ENCODE measurements around the gene SCRT2.

The SCRT2 gene

GRCh38 chr20:672963-673602, 2.5 kb downstream of the SCRT2 start:
- no peak for DNase-seq (ENCODE audit: low read depth in 2 of 2)

- no peak for DNase-seq (ENCODE audit: low read depth in 2 of 2)
Measured at GRCh38 chr20:671252-672030, 4.2 kb downstream of the SCRT2 start.

DNA sequence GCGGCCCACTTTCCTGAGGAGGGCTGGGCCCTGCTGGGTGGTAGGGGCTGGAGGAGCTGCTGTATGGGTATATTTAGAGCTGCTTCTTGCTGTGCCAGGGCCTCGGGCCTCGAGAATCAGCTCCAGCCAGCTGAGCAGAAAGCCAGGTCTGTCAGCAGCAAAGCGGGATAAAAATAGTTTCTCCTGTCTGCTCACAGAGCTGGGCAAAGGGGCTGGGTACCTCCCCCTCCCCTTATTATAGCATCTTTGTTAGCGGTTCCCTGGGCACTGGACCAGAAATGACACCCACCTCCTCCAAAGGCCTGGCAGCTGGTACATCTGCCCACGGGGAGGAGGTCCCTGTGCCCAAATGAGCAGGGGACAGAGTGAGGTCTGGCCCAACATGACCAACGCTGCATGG, 6.0 kb downstream of the SCRT2 start:
- no peak for DNase-seq (ENCODE audit: low read depth in 2 of 2)

GRCh38 chr20:668638-669037, 7.0 kb downstream of the SCRT2 start:
- DNase-seq (ENCODE audit: low read depth in 2 of 2), result no peak

GRCh38 chr20:668050-668449, 7.6 kb downstream of the SCRT2 start:
- no peak for DNase-seq (ENCODE audit: low read depth in 2 of 2)

DNA sequence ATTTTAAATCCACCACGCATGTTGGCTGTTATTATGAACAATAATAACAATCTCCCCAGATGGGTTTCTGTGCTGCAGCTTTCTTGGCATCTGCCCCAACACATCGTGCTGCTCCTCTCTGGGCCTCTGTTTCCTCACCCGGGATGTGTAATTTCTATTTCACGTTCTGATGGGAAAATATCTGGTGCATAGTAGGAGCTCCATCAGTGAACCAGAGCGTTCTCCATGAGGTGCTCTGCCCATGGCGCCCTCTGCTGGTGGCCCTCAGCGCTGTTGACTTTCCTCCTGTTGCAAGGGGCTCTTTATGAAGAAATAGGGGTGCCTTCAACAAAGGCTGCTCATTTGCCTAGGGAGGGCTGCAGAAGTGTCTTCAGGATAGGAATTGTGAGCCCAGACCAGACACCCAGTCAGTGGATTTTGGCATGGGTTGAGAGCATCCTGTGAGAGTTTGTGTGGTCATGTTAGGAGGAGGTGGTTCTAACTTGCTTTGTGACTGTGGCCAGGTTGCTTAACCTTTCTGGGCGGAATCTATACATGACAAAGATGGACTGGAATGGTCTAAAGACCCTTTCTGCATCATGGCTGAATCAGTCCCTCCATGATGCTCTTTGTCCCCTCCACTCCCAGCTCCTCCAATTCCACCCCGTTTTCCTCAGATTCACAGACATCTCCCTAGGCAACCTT, 8.1 kb downstream of the SCRT2 start:
- DNase-seq (ENCODE audit: low read depth in 2 of 2), result peak; percentile 49 to 59

GRCh38 chr20:666877-667276, 8.7 kb downstream of the SCRT2 start:
- DNase-seq (ENCODE audit: low read depth in 2 of 2), result no peak

DNA sequence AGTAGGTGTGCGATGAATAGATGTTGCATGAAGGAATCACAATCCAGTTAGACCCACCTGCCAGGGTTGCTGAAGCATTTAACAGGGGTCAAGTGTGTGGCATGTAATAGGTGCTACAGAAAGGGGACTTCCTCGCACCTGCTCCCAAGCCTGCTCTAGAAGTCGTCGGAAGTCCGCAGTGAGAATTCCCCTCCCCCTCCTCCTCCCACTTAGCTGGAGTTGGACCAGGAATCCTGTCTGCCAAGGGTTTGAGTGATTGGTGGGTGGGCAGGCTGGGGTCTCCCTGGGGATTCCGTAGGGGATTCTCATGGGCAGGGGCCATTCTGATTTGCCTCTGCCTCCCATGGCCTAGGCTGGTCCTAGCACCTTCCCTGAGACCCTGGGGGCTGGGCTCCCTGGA, 10.3 kb downstream of the SCRT2 start:
- DNase-seq (ENCODE audit: low read depth in 2 of 2), result no peak

GRCh38 chr20:664576-664975, 11.0 kb downstream of the SCRT2 start:
- DNase-seq (ENCODE audit: low read depth in 2 of 2), result no peak

- no peak for DNase-seq (ENCODE audit: low read depth in 2 of 2)
Measured at GRCh38 chr20:664151-664550, 11.5 kb downstream of the SCRT2 start.

DNA sequence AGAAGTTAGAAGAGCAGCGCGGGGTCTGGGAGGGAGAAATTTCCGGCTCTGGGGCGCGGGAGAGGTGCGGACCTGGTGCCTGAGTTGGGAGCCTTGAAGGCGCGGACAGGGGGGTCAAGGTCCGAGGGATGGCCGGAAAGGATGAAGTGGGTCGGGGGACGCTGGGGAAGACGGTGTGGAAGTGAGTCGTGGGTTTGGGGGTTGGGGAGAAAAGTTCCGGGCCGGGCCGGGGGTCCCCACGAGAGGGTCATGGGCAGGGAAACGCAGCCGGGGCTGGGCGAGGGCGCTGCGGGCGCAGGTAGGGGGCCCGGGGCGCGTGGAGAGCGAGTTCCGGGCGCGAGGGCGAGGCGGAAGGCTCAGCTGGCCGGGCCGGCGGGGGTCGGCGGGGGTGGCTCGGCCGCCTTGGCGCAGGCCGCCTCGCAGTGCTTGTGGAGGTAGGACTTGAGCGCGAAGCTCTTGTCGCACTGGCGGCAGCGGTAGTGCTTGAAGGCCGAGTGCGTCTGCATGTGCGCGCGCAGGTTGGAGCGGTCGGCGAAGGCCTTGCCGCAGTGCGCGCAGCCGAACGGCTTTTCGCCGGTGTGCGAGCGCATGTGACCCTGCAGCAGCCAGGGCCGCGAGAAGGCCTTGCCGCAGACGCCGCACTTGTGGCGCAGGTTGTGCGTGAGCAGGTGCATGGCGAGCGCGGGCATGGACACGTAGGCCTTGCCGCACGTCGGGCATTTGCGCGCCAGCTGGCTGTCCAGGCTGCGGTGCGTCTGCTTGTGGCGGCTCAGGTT, 12.1 kb downstream of the SCRT2 start:
- DNase-seq (ENCODE audit: low read depth in 2 of 2), result peak in 1 of 2 donors; percentile 17

GRCh38 chr20:662277-663192, 13.1 kb downstream of the SCRT2 start:
- no peak for DNase-seq (ENCODE audit: low read depth in 2 of 2)

- no peak for DNase-seq (ENCODE audit: low read depth in 2 of 2)
Measured at GRCh38 chr20:661474-662270, 13.9 kb downstream of the SCRT2 start.

DNA sequence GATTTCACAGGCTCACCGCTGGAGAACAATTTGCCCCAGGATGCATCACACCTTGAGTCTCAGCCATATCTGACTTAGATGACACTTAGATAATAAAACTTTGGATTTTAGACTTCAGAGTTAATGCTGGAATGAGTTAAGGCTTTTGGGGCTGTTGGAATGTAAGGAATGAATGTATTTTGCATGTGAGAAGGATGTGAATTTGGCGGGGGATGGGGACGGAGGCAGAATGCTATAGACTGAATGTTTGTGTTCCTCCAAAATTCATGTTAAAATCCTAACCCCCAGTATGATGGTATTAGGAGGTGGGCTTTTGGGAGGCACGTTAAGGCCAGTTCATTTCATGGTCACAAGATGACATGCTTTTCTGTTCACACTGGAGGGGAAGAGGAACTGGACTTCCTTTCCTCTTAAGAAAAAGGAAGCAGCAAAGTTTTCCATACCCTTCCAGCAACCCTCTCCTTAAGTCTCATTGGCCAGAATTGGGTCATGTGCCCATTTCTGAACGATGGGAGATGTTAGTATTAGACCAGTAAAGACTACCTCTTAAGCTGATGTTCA, 16.8 kb downstream of the SCRT2 start:
- no peak for DNase-seq (ENCODE audit: low read depth in 2 of 2)

DNA sequence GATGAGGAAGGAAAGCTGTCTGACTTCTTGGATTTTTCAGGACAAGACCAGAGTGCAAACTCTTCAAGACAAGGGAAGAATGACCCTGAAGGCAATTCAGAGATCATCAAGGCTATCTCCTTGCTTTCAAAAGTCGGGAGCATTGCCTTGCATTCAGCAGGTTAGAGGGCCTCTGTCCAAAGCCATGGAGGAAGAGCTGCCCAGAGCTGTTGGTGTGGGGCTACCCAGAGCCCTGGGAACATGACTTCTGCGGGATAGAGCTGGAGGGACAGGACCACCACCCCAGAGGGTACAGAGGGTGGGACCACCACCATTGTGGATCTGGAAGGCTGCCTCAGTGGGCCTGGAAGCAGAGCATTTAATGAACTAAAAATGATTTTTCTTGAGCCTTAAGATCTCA, 17.4 kb downstream of the SCRT2 start:
- no peak for DNase-seq (ENCODE audit: low read depth in 2 of 2)

DNA sequence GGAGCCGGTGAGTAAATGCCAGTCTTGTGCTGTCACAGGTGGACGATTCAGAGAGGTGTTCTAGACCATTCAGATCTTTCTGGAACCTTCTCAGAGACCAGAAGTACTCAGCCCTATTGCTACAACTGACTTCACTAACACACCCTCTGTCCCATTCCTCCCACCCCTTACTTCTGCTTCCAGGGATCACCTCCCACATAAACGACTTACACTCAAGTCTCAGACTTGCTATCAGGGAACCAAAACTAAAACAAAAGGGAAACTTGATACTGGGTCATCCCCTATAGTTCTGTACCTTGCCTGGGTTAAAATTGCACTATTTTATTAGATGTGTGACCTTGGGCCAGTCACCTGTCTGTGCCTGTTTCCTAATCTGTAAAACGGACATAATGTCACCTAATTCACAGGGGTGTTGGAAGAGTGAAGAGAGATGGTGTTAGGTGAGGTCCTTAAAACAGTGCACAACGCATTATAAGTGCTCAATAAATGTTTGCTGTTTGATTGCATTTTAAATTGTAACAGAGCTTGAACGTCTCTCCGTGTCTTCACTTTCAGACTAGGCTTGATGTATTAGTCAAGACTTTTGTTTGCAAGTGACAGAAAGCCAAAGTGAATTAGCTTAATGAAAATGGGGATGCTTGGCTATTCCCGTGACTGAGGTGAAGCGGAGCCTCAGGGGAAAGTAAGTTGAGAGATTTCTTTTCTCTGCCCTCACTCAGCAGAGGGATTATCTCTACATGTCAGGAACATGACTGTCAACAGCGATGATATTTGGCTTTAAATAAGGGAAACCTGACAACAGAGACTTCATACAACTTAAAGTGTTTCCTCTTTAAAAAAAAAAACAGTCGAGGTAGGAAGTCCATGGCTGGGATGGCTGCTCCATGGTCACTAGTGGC, 19.6 kb downstream of the SCRT2 start:
- DNase-seq (ENCODE audit: low read depth in 2 of 2), result no peak

- DNase-seq (ENCODE audit: low read depth in 2 of 2), result no peak
Measured at GRCh38 chr20:654417-654750, 21.2 kb downstream of the SCRT2 start.

DNA sequence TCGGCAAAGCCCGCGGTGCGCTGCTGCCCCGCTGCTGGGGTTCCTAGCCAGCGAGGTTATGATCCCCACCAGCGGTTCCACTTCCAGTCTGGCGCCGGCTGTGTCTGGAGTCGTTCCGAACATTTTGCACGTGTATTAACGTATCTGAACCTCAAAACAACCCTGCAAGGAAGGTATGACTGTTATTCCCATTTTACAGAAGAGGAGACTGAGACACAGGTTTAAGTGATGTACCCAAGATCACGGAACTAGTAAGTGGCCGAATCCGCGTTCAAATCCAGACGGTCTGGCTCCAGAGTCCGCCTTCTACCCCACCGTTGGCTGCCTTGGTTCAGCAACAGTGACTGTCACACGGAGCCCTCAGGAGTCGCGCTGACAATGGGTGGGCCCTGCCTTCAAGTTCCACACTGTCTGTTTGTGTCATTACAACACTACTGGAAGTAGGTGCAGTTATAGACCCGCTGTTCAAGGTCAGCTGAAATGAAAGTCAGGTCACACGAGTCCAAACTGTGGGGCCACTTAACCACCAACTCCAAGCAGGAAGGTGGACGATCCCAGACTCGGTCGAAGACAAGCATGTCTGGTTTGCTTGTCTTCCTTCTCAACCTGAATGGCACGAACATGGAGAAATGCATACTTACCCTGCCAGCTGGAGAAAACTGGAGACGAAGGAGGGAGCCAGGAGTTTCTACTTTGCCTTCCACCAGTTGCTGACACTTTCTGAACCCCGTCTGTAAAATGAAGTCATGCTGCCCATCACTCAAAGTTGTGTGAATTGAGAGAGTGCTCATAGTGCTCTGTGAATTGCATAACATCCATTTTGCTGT, 21.8 kb downstream of the SCRT2 start:
- no peak for DNase-seq (ENCODE audit: low read depth in 2 of 2)
